Measurements from ENCODE around the gene FOXS1.

Gene FOXS1

GRCh38 chr20:31809661-31810060 lies 35.7 kb downstream of the FOXS1 start:
- no peak overlapping the region for H3K4me3 ChIP-seq (ENCODE audit: low read depth, low read length)
- DNase-seq (ENCODE audit: low read depth), result no peak
- TF ChIP-seq CTCF (IDR thresholded peaks at IDR 0.05; ENCODE audit: control insufficient read depth, extremely low read depth, insufficient read depth), result no peak

- TF ChIP-seq CTCF (IDR thresholded peaks at IDR 0.05; ENCODE audit: control insufficient read depth, extremely low read depth, insufficient read depth), result no peak
- no peak overlapping the region for H3K4me3 ChIP-seq (ENCODE audit: low read depth, low read length)
- DNase-seq (ENCODE audit: low read depth), result no peak
Observed at GRCh38 chr20:31808481-31808880, 36.9 kb downstream of the FOXS1 start.

- TF ChIP-seq CTCF (IDR thresholded peaks at IDR 0.05; ENCODE audit: control insufficient read depth, extremely low read depth, insufficient read depth), result no peak
- no peak overlapping the region for H3K4me3 ChIP-seq (ENCODE audit: low read depth, low read length)
- no peak for DNase-seq (ENCODE audit: low read depth)
Observed at GRCh38 chr20:31806564-31807355, 38.6 kb downstream of the FOXS1 start.

GRCh38 chr20:31803552-31804291 lies 41.7 kb downstream of the FOXS1 start:
- no peak for DNase-seq (ENCODE audit: low read depth)
- no peak overlapping the region for H3K4me3 ChIP-seq (ENCODE audit: low read depth, low read length)
- no peak for TF ChIP-seq CTCF (IDR thresholded peaks at IDR 0.05; ENCODE audit: control insufficient read depth, extremely low read depth, insufficient read depth)

GRCh38 chr20:31801508-31801907 lies 43.9 kb downstream of the FOXS1 start:
- TF ChIP-seq CTCF (IDR thresholded peaks at IDR 0.05; ENCODE audit: control insufficient read depth, extremely low read depth, insufficient read depth), result no peak
- H3K4me3 ChIP-seq (ENCODE audit: low read depth, low read length), result no peak overlapping the region
- DNase-seq (ENCODE audit: low read depth), result no peak

- DNase-seq (ENCODE audit: low read depth), result no peak
- TF ChIP-seq CTCF (IDR thresholded peaks at IDR 0.05; ENCODE audit: control insufficient read depth, extremely low read depth, insufficient read depth), result no peak
- no peak overlapping the region for H3K4me3 ChIP-seq (ENCODE audit: low read depth, low read length)
Observed at GRCh38 chr20:31797364-31797763, 48.0 kb downstream of the FOXS1 start.

Data from LNCaP clone FGC (cell line).